ENCODE measurements around the gene P3H1.
"Not testable (repeated sequence)": the region's sequence is repeated elsewhere in the genome, so short reads cannot be mapped to it uniquely, and the experiment has no call there.

P3H1 gene

DNA sequence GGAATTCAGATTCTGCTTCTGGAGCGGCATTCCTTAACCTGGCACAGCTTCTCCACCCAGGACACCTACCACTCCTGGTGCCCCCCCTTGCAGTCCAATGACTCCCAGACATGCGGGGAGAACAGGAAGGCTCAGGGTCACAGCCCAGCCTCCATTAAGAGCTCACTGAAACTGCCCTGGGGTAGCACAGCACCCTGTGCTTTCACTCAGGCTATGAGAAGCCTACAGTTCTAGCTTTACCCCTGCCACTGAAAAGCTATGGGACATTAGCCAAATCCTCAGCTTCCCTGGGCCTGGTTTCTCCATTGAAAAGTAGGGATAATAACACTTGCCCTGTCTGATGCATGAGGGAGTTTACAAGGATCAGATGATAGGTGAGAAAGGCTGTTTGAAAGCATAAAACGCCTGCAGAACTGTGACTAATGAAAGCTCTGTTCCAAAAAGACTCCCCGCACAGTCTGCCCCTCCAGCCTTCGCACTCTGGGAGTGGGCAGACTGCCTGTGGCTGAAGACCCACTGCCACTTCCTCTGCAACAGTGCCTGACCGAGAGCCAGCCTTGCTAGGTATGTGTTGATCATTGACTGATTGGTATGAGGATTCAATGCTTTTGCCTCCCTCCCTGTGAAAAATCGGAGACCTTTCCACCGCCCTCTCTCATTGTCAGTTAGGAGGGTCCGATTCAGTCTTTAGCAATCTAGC lies 24.1 kb downstream of the P3H1 start:
- no peak for DNase-seq

DNA sequence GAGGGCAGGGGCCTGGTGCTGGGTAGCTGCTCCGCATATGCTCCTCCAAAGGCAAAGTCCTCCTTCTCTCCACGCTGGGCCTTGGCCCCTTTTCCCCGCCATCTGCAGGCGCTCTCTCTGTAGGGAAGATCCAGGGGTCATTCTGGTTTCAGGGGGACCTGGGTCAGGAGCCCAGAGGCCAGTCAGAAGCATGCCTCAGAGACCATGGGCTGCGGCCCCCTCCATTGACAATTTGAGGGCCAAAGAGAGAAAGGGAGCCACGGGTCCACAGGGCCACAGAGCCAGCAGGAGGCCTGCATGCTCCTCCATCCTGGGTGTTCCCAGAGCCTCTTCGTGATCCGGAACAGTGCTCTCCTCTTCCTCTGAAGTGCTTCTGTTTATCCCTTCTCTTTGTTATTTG lies 24.7 kb downstream of the P3H1 start:
- no peak for DNase-seq

DNA sequence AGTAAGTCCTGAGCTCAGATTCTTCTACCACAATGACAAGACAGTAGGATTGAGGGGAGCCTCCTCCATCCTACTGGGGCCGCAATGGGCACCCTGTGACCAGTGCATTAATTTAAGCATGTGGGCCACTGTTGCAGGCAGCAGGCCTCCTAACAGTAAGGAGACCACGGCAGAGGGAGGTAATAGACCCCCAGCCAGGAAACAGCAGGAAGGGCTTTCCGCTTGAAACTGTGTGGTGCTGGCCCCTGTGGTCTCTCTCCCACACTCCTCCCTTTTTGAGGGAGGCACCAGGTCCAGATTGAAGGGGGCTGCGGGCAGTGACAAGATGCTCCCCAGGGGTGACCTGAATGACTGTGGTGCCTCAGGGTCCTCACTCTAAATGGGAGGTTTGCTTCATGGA lies 25.1 kb downstream of the P3H1 start:
- DNase-seq, result no peak

DNA sequence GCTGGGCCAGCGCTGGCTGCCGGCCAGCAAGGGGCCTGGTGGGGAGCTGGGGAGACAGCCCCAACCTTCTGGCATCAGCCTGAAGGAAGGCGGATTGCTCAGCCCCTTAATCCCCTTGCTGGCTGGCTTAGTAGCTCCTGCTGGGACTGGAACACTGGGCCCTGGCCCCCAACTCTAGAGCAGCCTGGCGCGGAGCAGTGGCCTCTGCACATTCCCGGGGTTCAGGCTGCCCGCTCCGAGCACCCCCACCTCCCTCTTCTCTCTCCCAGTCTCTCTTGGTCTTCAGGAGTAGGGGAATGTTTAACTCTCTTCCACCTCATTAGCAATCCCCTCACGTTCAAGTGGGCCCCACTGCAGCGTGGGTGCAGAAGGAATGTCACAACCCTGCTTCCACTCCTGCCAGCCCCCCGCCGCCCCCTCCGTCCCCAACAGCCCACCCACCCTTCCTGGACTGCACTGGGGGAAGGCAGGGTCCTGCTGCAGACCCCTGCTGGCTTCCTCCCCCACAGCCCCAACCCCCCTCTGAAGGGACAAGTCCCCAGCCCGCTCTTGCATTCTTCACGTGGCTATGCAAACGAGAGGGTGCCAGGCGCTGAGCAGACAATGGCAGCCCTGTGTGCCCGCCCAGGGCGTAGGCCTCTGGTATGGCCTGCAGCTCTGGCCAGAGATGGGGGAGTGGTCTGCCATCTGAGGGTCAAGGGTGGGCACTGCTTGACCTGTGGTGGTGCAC lies 25.8 kb downstream of the P3H1 start:
- no peak for DNase-seq

- DNase-seq, result no peak
Observed at GRCh38 chr1:42739753-42740700, 26.8 kb downstream of the P3H1 start, which contains the start of gene CLDN19. Gene CLDN19, minus strand, starts transcription at chr1:42740236. Its CDS starts 173 bp downstream, at chr1:42740063.

GRCh38 chr1:42738678-42739226 lies 28.1 kb downstream of the P3H1 start:
- no peak for DNase-seq

DNA sequence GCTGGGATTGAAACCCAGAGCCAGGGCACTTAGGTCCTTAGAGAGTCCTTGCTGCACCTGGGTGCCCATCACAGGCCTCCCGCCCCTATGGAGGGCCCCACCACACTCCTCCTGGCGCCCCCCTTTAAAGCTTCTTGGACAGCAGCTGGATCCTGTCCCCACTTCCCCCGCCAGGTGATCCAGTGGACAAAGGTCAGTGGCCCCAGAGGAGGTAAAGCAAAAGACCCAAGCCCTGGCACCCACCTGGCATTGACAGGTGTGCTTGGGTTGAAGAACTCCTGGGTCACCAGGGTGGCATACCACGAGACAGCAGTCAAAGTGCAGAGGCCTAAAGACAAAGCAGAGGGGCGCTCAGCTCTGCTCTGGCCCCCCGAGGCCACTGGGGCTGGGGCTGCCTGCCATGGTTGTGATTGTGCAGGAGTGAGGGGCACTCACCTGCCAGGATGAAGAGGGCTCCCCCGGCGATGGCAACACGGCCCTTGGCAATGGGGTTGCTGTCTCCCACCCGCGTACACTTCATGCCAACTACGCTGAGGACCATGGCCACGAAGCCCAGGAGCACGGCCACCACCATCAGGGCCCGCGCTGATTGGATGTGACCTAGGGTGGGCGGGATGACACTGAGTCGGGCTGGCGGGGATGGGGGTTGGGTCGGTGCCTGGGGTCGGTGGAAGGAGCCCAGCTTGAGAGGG lies 28.7 kb downstream of the P3H1 start:
- DNase-seq, result no peak

GRCh38 chr1:42737257-42737656 lies 29.6 kb downstream of the P3H1 start:
- no peak for DNase-seq

DNA sequence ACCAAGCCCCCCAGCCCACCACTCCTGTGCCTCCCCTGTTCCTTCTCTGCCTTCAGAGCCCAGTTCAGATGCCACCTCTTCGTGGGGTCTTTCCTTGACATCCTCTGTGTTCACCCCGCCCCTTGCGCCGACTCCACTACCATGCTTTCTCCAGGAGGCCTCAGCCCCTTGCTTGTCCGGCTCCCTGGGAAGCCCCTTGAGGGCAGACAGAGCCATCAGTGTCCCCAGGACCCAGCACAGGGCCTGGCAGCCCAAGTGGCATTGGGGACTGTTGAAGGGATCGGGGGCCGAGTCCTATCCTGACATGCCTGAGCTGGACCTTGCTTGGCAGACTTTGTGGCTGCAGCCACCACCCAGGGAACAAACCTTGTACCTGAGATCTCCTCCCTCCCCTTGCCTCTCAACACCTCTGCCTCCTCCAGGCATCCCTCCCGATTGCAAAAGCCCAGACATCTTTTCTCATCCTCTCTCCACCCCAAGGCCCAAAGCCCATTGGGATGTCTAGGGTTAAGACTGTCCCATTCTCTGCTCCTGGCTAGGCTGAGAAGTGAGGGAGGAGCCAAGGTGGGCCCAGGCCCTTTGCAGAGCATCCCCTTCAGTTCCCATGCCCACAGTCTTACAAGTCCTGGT lies 30.1 kb downstream of the P3H1 start:
- no peak for DNase-seq

GRCh38 chr1:42736152-42736551 lies 30.7 kb downstream of the P3H1 start:
- DNase-seq, result peak; percentile 13

- DNase-seq, result peak; percentile 60
Observed at GRCh38 chr1:42735477-42736105, 31.2 kb downstream of the P3H1 start.

DNA sequence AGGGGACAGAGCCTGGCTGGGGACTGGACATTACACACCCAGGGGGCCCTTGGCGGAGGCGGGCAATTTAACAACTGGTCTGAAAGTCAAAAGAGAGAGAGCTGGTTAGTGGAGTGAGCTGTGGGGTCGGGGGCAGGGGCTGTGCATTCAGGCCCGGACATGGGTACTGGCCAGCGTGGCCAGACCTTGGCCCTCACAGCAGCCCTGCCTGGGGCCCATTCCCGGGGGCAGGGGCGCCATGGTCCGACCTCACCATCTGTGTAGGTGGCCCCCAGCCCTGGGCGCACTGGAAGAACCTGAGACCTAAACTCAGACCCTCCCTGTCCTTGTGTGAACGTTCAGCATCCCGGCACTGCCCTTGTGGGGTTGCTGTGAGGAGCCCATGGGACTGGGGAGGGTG lies 31.8 kb downstream of the P3H1 start:
- DNase-seq, result no peak

DNA sequence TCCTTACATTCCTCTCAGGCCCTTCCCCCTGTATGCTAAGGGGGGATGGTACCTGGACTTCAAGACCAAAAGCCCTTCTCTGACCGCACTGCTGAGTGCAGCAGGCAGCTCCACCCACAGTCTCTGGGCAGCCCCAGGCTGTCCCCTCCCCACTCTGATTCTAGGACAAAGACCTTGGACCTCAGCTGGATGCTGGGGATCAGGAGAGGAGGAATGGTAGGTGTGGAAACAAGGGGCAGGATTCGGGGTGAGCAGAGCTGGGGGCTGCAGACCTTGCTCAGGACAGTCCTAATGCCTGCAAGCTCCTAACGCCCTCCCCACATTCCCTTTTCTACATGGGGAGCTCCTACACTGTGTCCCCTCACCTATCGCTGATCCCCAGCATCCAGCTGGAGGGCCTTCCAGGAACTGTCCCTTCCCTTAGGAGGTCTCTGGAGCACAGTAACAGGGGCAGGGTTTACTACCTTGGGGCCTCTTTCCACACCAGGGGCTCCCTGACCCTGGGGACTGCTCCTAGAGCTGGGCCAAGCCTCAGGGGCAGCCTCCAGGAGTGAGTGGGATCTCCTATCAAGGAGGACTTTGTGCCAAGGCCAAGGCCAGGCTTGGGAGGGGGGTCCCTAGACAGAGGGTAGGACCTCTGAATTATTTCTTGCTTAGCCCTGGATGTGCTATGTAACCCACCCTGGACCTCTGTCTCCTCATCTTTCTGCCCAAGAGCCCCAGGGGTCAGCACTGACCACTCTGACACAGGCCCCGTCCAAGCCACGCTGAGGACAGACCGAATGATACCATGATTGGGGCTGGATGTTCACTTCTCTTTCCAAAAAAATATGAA lies 32.4 kb downstream of the P3H1 start:
- no peak for DNase-seq

DNA sequence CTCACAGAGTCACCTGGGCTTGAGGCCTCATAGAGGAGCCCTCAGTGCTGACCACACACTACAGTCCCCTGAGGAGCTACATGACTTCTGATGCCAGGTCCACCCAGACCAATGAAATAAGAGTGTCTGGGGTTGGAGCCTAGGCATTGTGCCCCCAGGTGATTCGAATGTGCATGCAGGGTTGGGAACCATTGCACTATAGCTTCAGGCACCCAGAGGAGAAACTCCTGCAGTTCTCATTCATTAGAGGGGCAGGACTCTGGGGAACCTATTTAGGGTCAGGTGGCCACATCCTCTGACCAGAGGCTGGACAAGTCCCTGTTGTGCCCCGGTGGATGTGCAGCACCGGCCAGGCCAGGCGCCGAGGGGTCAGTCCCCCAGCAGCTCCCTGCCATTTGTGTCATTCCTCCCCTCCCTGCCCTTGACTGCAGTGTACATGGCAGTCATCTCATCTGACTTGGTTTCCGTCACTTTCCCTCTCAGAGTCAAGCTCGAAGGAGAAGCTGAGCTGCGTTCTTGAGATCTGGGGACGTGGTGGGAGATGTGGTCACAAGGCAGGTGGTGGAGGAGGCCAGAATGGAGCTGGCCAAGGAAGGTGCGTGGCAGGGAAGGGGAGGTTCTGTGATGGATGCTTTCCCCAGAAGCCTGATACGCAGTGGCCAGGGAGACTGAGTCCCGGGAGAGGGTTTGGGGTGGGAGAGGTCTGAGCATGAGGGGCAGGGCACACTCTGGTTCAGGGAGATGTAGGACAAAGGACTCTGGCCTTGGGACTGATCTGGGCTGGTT lies 33.2 kb downstream of the P3H1 start:
- DNase-seq, result no peak

DNA sequence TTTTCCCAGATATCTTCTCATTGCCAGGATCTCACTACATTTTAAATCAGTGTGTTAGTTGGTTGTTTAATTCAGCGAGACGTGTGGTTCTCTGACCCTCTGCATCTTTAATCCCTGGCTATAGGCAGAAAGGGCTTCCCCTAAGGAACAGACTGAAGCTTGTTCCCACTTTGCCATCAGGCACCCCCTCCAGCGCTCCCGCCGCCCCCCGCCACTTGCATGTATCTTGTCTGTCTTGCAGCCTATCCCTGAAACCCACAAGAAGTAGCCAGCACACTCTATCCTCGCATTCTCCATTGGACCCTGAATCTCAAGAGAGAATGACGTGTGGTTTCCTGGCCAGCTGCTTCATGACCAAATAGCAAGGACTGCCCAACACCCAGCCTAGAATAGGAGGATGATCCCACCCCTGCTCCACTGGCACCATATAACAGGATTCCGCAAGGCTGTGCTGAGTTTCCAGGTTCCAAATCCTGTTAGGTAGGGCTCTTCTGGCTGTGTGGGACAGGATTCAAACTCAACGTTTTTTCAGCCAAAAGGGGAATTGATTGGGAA lies 34.6 kb downstream of the P3H1 start:
- no peak for DNase-seq

DNA sequence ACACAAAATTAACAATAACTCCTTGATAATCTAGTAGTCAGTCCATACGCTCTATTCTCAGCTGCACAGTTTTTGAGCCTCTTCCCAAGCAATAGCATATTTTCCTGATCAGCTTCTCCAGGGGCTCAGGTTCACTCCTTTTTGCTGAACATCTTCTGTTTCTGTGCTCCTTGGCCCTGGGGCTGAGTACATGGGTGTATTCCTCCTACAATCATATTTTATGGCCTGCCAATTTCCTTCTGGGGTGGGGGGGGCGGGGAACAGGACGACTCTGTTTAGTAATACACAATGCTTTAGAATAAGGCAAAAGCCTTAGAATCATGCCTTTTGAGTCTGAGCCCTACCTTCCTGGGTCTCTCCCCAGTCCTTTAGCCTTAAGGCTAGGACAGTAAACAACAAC lies 35.2 kb downstream of the P3H1 start:
- no peak for DNase-seq

DNA sequence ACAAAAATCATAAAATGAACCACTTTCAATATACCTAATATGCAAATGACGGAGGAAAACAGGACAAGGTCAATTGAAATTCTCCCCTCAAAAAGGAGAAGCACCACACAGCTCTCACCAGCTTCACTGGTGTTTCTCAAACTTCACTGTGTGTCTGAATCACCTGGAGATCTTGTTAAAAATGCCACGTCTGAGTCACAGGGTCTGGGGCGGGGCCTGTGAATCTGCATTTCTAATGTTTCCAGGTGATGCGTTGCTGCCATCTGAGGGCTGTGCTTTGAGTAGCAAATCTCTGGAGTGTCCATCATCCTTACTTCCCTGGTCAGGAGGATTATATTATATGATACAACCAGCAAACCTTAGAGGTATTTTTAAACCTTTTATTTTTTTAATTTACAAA lies 35.8 kb downstream of the P3H1 start:
- no peak for DNase-seq

DNA sequence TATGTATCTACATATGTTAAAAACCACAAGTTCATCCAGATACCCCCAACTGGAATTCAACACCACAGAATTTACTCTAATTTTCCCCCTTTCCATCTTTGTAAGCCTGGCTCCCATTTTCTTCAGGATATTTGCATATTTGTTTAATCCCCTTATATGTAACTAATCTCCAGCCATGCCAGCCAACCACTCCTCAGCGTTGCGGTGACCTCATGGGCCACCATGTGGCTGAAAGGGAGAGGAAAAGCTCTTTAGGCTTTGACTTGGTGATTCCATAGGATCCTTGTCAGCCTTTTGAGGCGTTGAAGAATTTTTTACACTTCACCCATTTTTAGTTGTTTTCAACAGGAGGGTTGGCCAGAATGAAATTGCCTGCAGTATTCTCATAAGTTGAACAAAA lies 36.8 kb downstream of the P3H1 start:
- no peak for DNase-seq

DNA sequence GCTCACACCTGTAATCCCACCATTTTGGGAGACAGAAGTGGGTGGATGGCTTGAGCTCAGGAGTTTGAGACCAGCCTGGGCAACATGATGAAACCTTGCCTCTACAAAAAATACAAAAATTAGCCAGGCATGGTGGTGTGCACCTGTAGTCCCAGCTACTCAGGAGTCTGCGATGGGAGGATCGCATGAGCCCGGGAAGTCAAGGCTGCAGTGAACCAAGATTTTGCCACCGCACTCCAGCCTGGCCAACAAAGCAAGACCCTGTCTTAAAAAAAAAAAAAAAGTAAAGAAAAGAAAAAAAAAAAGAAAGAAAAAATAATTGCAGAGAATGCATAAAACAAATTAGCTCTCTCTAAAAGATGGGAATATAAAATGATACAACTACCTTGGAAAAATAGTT lies 41.0 kb downstream of the P3H1 start:
- not testable (repeated sequence) for DNase-seq

Measured in NCI-H1694 (cell line).